Aorta (tissue), 5 donors: ENCODE data around the gene SLC39A6. TPM values are rescaled to one million over a fixed set of nuclear protein-coding genes. Genes with fewer than 3 reads are reported as not detected.

Experiments
- ATAC-seq: fragments of 200-7000 bp; cut with Tn5 transposase; one replicate; pipeline ENCODE4 v1.9.1; 2022; ENCODE audit warnings: moderate library complexity; ENCODE audit not compliant: low FRiP score
- DNase-seq, 2 donors: peaks; one replicate each; pipeline ENCODE4 v3.0.0-alpha.2; 2020
- H3K27ac ChIP-seq, 2 donors: one replicate each; pipeline ENCODE4 v1.5.1; 2013; ENCODE audit warnings: low read length in 2 of 2, mild to moderate bottlenecking in 2 of 2, moderate library complexity in 2 of 2, control low read depth in 1 of 2, inconsistent platforms in 1 of 2, low read depth in 1 of 2
- H3K27me3 ChIP-seq, 2 donors: one replicate each; pipeline ENCODE4 v1.6.1; 2013; ENCODE audit warnings: control low read depth in 1 of 2, low read length in 1 of 2, mild to moderate bottlenecking in 1 of 2, moderate library complexity in 1 of 2; ENCODE audit not compliant: insufficient read depth in 2 of 2, control insufficient read depth in 1 of 2
- H3K36me3 ChIP-seq, 2 donors: one replicate each; pipeline ENCODE4 v1.6.1; 2013; ENCODE audit warnings: control low read depth in 1 of 2, low read length in 1 of 2, mild to moderate bottlenecking in 1 of 2; ENCODE audit not compliant: insufficient read depth in 2 of 2, control insufficient read depth in 1 of 2
- H3K4me1 ChIP-seq, 2 donors: one replicate each; pipeline ENCODE4 v1.6.1; 2013; ENCODE audit warnings: low read length in 2 of 2, control low read depth in 1 of 2, mild to moderate bottlenecking in 1 of 2, moderate library complexity in 1 of 2; ENCODE audit not compliant: insufficient read depth in 2 of 2, control insufficient read depth in 1 of 2
- H3K4me3 ChIP-seq, 2 donors: one replicate each; pipeline ENCODE4 v1.5.1; 2013; ENCODE audit warnings: low read length in 2 of 2, control low read depth in 1 of 2, mild to moderate bottlenecking in 1 of 2
- H3K9me3 ChIP-seq: one replicate; pipeline ENCODE4 v1.6.1; 2013; ENCODE audit warnings: mild to moderate bottlenecking, low read length; ENCODE audit not compliant: control insufficient read depth
- WGBS, 2 donors: extraction: QIAGEN DNeasy Blood & Tissue Kit; methylation state at CpG; one replicate each; pipeline ENCODE4 v1.1.7; 2013; 5-methylcytosine and 5-hydroxymethylcytosine counted together
- intact Hi-C, 2 donors: fragments of 100-400 bp; cut with DNase I; formaldehyde crosslinking; loops; one replicate each; pipeline versions ENCODE4 v1.14.2 to v1.15.0; 2022
- polyA plus RNA-seq, 2 donors: library from polyadenylated mRNA; stranded (reverse); fragments of 200-250 nt; gene quantifications; one replicate each; pipeline ENCODE4 v1.2.3, GENCODE V29; 2013
- total RNA-seq, 2 donors: library from RNA; stranded (reverse); fragmentation: NEBNext Ultra II Directional; extraction: Animal tissue kit (Norgen Biotek cat#: 25700); gene quantifications; one replicate each; pipeline ENCODE4 v1.2.1, GENCODE V29; 2021
- donor health status: healthy with polysubstance abuse.
- donor health status: Bipolar disorder and iron deficiency.
- donor health status: DM: no; HTN: no; CAD: no.
- donor health status: DM: no; HTN: no; CAD: no.
- donor health status: DM: yes; HTN: yes; CAD: no.

The SLC39A6 gene
- total and polyA plus RNA-seq, 4 donors: 21.6 to 39.4 (median 28.4) TPM

GRCh38 chr18:36162981-36163380 is 33.8 kb upstream of the SLC39A6 start:
- H3K27ac ChIP-seq: no peak overlapping the region
- WGBS, 2 donors: 78 to 88% methylated on average over 1 of the region's 1 CpG
- DNase-seq: no peak
- intact Hi-C loops: no loop called here
- no peaks in the 10 kb centered on the region for H3K27me3 ChIP-seq
- no peaks in the 10 kb centered on the region for H3K4me1 ChIP-seq
- no peaks in the 10 kb centered on the region for H3K9me3 ChIP-seq
- peaks cover 0 to 8% of the 10 kb centered on the region in 2 donors for H3K36me3 ChIP-seq
- no peak overlapping the region for H3K4me3 ChIP-seq
- no peak for ATAC-seq

GRCh38 chr18:36160959-36161371 is 31.8 kb upstream of the SLC39A6 start:
- peaks cover 2 to 8% of the 10 kb centered on the region in 2 donors for H3K36me3 ChIP-seq
- H3K4me1 ChIP-seq: no peaks in the 10 kb centered on the region
- intact Hi-C loops: no loop called here
- H3K27me3 ChIP-seq: no peaks in the 10 kb centered on the region
- no peak overlapping the region for H3K4me3 ChIP-seq
- H3K27ac ChIP-seq: no peak overlapping the region
- DNase-seq: no peak
- 85 to 89% methylated on average over 4 of the region's 4 CpGs for WGBS, 2 donors
- no peaks in the 10 kb centered on the region for H3K9me3 ChIP-seq
- ATAC-seq: no peak

GRCh38 chr18:36158266-36158867 is 29.2 kb upstream of the SLC39A6 start:
- no peak for DNase-seq
- WGBS, 2 donors: 66 to 69% methylated on average over 5 of the region's 5 CpGs
- H3K27me3 ChIP-seq: no peaks in the 10 kb centered on the region
- H3K4me3 ChIP-seq: no peak overlapping the region
- H3K4me1 ChIP-seq: no peaks in the 10 kb centered on the region
- ATAC-seq: no peak
- intact Hi-C loops: no loop called here
- H3K36me3 ChIP-seq: peaks cover 2 to 8% of the 10 kb centered on the region in 2 donors
- no peaks in the 10 kb centered on the region for H3K9me3 ChIP-seq
- peak overlapping the region in 1 of 2 donors; percentile 17 for H3K27ac ChIP-seq

GRCh38 chr18:36157441-36157840 is 28.3 kb upstream of the SLC39A6 start:
- Histone ChIP-seq H3K9me3 (no peaks in the 10 kb centered on the region), H3K27ac (no peak overlapping the region), H3K36me3 (peaks cover 2 to 8% of the 10 kb centered on the region in 2 donors), H3K4me3 (no peak overlapping the region), H3K27me3 (no peaks in the 10 kb centered on the region), H3K4me1 (no peaks in the 10 kb centered on the region)
- no peak for ATAC-seq
- intact Hi-C loops: no loop called here
- DNase-seq: no peak

GRCh38 chr18:36155851-36156757 is 27.0 kb upstream of the SLC39A6 start:
- H3K27me3 ChIP-seq: no peaks in the 10 kb centered on the region
- H3K27ac ChIP-seq: no peak overlapping the region
- peaks cover 2 to 3% of the 10 kb centered on the region in 2 donors for H3K36me3 ChIP-seq
- H3K4me3 ChIP-seq: no peak overlapping the region
- intact Hi-C loops: no loop called here
- DNase-seq (no peak), ATAC-seq (no peak)
- no peaks in the 10 kb centered on the region for H3K9me3 ChIP-seq
- WGBS, 2 donors: 89 to 94% methylated on average over 7 of the region's 7 CpGs
- no peaks in the 10 kb centered on the region for H3K4me1 ChIP-seq

- H3K4me3 ChIP-seq: no peak overlapping the region
- intact Hi-C loops: loop anchor here in 1 of 2 donors (5.0 kb wide), 1 partner anchor 34 kb away; the partner anchor contains the start of gene MOCOS
- DNase-seq: no peak
- WGBS, 2 donors: 17 to 21% methylated on average over 2 of the region's 2 CpGs
- no peaks in the 10 kb centered on the region for H3K9me3 ChIP-seq
- H3K36me3 ChIP-seq: peaks cover 6 to 9% of the 10 kb centered on the region in 2 donors
- no peaks in the 10 kb centered on the region for H3K27me3 ChIP-seq
- no peak overlapping the region for H3K27ac ChIP-seq
- ATAC-seq: no peak
- no peaks in the 10 kb centered on the region for H3K4me1 ChIP-seq
Observed at GRCh38 chr18:36153771-36154170, 24.6 kb upstream of the SLC39A6 start.

- intact Hi-C loops: loop anchor here in 1 of 2 donors (5.0 kb wide), 1 partner anchor 34 kb away; the partner anchor contains the start of gene MOCOS
- ATAC-seq (no peak), DNase-seq (no peak)
- H3K4me3 ChIP-seq: no peak overlapping the region
- H3K36me3 ChIP-seq: peaks cover 6 to 10% of the 10 kb centered on the region in 2 donors
- 65 to 71% methylated on average over 4 of the region's 4 CpGs for WGBS, 2 donors
- H3K27me3 ChIP-seq: no peaks in the 10 kb centered on the region
- peak overlapping the region in 1 of 2 donors; percentile 35 for H3K27ac ChIP-seq
- H3K4me1 ChIP-seq: no peaks in the 10 kb centered on the region
- H3K9me3 ChIP-seq: no peaks in the 10 kb centered on the region
Observed at GRCh38 chr18:36153203-36153602, 24.1 kb upstream of the SLC39A6 start.

- Histone ChIP-seq H3K36me3 (peaks cover 6 to 10% of the 10 kb centered on the region in 2 donors), H3K27ac (no peak overlapping the region), H3K9me3 (no peaks in the 10 kb centered on the region), H3K27me3 (no peaks in the 10 kb centered on the region), H3K4me1 (no peaks in the 10 kb centered on the region), H3K4me3 (no peak overlapping the region)
- WGBS, 2 donors: 90 to 96% methylated on average over 1 of the region's 1 CpG
- intact Hi-C loops: loop anchor here in 1 of 2 donors (5.0 kb wide), 1 partner anchor 35 kb away; the partner anchor contains the start of gene MOCOS
- no peak for DNase-seq
- no peak for ATAC-seq
Observed at GRCh38 chr18:36152781-36153180, 23.6 kb upstream of the SLC39A6 start.
